Activated CD8-positive, alpha-beta T cell treated with anti-CD3 and anti-CD28 coated beads, Interleukin-2, amount 10 ng/mL, durations not matched to agents 7 days and 5 days (primary cell): Measurements from ENCODE around the gene GABBR2. TPM values are rescaled to one million over a fixed set of nuclear protein-coding genes. Genes with fewer than 3 reads are reported as not detected.

Experiments
- ATAC-seq: fragments of 150-1000 bp; cut with Tn5 transposase; one replicate; pipeline ENCODE4 v1.10.0; 2021; ENCODE audit warnings: moderate library complexity
- CTCF ChIA-PET: fragments of 350-600 bp; sonication (Branson Sonifier 250); formaldehyde crosslinking; loops from one replicate; lab custom pipeline; 2021; ENCODE audit warnings: antibody characterized with exemption; lab: Charles Lee
- POLR2A ChIA-PET: fragments of 350-600 bp; sonication (Branson Sonifier 250); formaldehyde crosslinking; loops from one replicate; lab custom pipeline; 2021; ENCODE audit warnings: antibody characterized with exemption; lab: Charles Lee
- DNase-seq: peaks from one replicate; pipeline ENCODE4 v3.0.0-alpha.2; 2020
- H3K27ac Mint-ChIP-seq: one replicate; pipeline ENCODE4 v1.8.0; 2021; ENCODE audit warnings: mild to moderate bottlenecking, mixed read lengths
- H3K27me3 Mint-ChIP-seq: one replicate; pipeline ENCODE4 v1.8.0; 2021; ENCODE audit warnings: low read depth, mixed read lengths
- H3K36me3 Mint-ChIP-seq: one replicate; pipeline ENCODE4 v1.8.0; 2021; ENCODE audit warnings: low read depth, mixed read lengths
- H3K4me1 Mint-ChIP-seq: one replicate; pipeline ENCODE4 v1.8.0; 2021; ENCODE audit warnings: low read depth, mixed read lengths
- H3K4me3 Mint-ChIP-seq: one replicate; pipeline ENCODE4 v1.8.0; 2021; ENCODE audit warnings: mild to moderate bottlenecking, mixed read lengths
- H3K9me3 Mint-ChIP-seq: one replicate; pipeline ENCODE4 v1.8.0; 2022; ENCODE audit warnings: mixed read lengths; ENCODE audit not compliant: insufficient read depth
- total RNA-seq, 2 experiments: library from RNA; stranded (reverse); gene quantifications; one replicate each; pipeline ENCODE4 v1.2.3, GENCODE V29; 2021

Gene GABBR2
- total RNA-seq, 2 experiments from 2014 or later: not detected

GRCh38 chr9:98369066-98369425 lies 339.7 kb downstream of the GABBR2 start:
- ChIA-PET POLR2A (no interaction called here), CTCF (no interaction called here)
- Mint-ChIP-seq H3K9me3 (peaks cover 19% of the 10 kb centered on the region), H3K4me3 (no peak overlapping the region), H3K4me1 (no peaks in the 10 kb centered on the region), H3K27me3 (peaks cover 7% of the 10 kb centered on the region), H3K27ac (no peak overlapping the region), H3K36me3 (peaks cover 2% of the 10 kb centered on the region)
- ATAC-seq: no peak
- no peak for DNase-seq

GRCh38 chr9:98368366-98369065 lies 340.2 kb downstream of the GABBR2 start:
- Mint-ChIP-seq H3K4me3 (no peak overlapping the region), H3K27ac (no peak overlapping the region), H3K27me3 (peaks cover 7% of the 10 kb centered on the region), H3K9me3 (peaks cover 19% of the 10 kb centered on the region), H3K36me3 (peaks cover 2% of the 10 kb centered on the region), H3K4me1 (no peaks in the 10 kb centered on the region)
- CTCF ChIA-PET: no interaction called here
- ATAC-seq (no peak), DNase-seq (no peak)
- POLR2A ChIA-PET: no interaction called here

GRCh38 chr9:98367923-98368322 lies 340.8 kb downstream of the GABBR2 start:
- DNase-seq (no peak), ATAC-seq (no peak)
- no peak overlapping the region for H3K27ac Mint-ChIP-seq
- peaks cover 2% of the 10 kb centered on the region for H3K36me3 Mint-ChIP-seq
- no peak overlapping the region for H3K4me3 Mint-ChIP-seq
- POLR2A ChIA-PET: no interaction called here
- H3K4me1 Mint-ChIP-seq: no peaks in the 10 kb centered on the region
- CTCF ChIA-PET: no interaction called here
- peaks cover 7% of the 10 kb centered on the region for H3K27me3 Mint-ChIP-seq
- peaks cover 19% of the 10 kb centered on the region for H3K9me3 Mint-ChIP-seq

DNA sequence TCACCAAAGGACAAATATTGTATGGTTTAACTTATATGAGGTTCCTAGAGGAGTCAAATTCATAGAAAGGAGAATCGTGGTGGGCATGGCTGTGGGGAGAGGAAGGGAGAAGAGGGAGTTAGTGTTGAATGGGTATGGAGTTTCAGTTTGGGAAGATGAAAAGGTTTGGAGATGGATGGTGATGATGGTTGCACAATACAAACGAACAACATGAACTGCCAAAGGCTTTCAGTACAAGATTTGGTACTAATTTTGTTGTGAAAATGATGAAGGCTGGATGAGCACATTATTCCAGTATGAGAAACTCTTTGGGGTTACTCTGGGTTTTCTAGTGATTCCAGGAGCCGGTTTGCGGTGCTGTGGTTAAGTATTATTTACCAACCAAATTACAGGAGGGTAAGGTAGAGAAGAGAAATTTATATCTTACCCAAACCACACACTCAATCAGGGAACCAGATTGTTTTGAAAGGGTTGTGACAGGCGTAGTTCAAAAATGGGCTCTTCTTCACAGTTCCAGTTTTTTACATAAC lies 341.3 kb downstream of the GABBR2 start:
- ChIA-PET POLR2A (no interaction called here), CTCF (no interaction called here)
- H3K27ac Mint-ChIP-seq: no peak overlapping the region
- H3K4me3 Mint-ChIP-seq: no peak overlapping the region
- DNase-seq (no peak), ATAC-seq (no peak)
- peaks cover 19% of the 10 kb centered on the region for H3K9me3 Mint-ChIP-seq
- peaks cover 7% of the 10 kb centered on the region for H3K27me3 Mint-ChIP-seq
- peaks cover 2% of the 10 kb centered on the region for H3K36me3 Mint-ChIP-seq
- no peaks in the 10 kb centered on the region for H3K4me1 Mint-ChIP-seq

DNA sequence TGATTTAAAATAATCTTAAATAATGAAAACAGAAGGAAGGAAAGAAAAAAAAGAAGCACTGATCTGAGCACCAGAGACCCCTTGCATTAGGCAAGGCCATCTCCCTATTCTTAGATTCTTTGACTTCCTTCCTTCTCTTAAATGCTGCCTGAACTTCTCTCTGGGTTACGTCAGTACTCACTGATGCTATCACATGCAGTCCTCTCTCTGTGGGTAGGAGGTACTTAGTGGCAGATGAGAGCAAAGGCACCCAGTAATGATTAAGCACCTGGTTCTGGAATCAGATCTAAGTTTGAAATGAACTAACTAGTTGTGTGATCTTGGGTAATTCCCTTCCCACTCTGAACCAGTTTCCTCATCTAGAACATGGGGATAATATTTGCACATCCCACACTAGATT lies 343.0 kb downstream of the GABBR2 start:
- Mint-ChIP-seq H3K36me3 (peaks cover 2% of the 10 kb centered on the region), H3K27ac (no peak overlapping the region), H3K9me3 (peaks cover 19% of the 10 kb centered on the region), H3K27me3 (peaks cover 7% of the 10 kb centered on the region), H3K4me1 (no peaks in the 10 kb centered on the region), H3K4me3 (no peak overlapping the region)
- ATAC-seq (no peak), DNase-seq (no peak)
- POLR2A ChIA-PET: no interaction called here
- CTCF ChIA-PET: interaction anchor here (0.7 kb wide), 1 partner anchor 14 kb away, joined by 3 read pairs; no protein-coding TSS in a partner anchor

- H3K4me3 Mint-ChIP-seq: no peak overlapping the region
- ATAC-seq: no peak
- DNase-seq: peak; percentile 47
- no peak overlapping the region for H3K27ac Mint-ChIP-seq
- H3K9me3 Mint-ChIP-seq: peaks cover 19% of the 10 kb centered on the region
- H3K36me3 Mint-ChIP-seq: peaks cover 2% of the 10 kb centered on the region
- H3K4me1 Mint-ChIP-seq: no peaks in the 10 kb centered on the region
- H3K27me3 Mint-ChIP-seq: peaks cover 7% of the 10 kb centered on the region
- CTCF ChIA-PET: interaction anchor here (0.7 kb wide), 1 partner anchor 15 kb away, joined by 3 read pairs; no protein-coding TSS in a partner anchor
- POLR2A ChIA-PET: no interaction called here
Observed at GRCh38 chr9:98365227-98365669, 343.5 kb downstream of the GABBR2 start.

GRCh38 chr9:98364086-98364485 lies 344.6 kb downstream of the GABBR2 start:
- H3K9me3 Mint-ChIP-seq: peaks cover 19% of the 10 kb centered on the region
- DNase-seq: no peak
- H3K27ac Mint-ChIP-seq: no peak overlapping the region
- ATAC-seq: no peak
- peaks cover 2% of the 10 kb centered on the region for H3K36me3 Mint-ChIP-seq
- no peaks in the 10 kb centered on the region for H3K4me1 Mint-ChIP-seq
- ChIA-PET POLR2A (no interaction called here), CTCF (interaction anchor here (1.1 to 1.5 kb wide), 2 partner anchors 10 to 118 kb away, joined by 3 read pairs; no protein-coding TSS in a partner anchor)
- no peak overlapping the region for H3K4me3 Mint-ChIP-seq
- peaks cover 10% of the 10 kb centered on the region for H3K27me3 Mint-ChIP-seq

DNA sequence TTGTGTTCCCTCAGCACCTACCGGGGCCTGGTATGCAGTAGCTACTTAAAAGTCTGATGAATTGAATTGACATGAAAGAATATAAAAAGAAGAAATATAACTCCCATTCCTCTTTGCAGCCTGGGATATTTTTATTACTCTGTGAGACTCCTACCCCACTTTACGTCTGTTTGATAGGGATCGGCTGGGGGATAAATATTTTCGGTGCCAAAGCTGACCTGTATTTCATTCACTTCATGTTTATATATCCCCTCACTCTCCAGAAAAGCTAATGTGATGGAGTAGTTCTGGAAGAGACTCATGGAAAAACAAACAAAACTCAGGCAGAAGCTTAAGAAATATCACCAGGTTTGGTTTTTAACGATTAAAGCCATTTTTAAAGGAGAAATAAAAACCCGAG lies 345.1 kb downstream of the GABBR2 start:
- ChIA-PET POLR2A (no interaction called here), CTCF (interaction anchor here (1.1 to 1.5 kb wide), 2 partner anchors 10 to 118 kb away, joined by 3 read pairs; no protein-coding TSS in a partner anchor)
- Mint-ChIP-seq H3K27ac (no peak overlapping the region), H3K9me3 (peaks cover 19% of the 10 kb centered on the region), H3K36me3 (peaks cover 2% of the 10 kb centered on the region), H3K4me3 (no peak overlapping the region), H3K27me3 (peaks cover 10% of the 10 kb centered on the region), H3K4me1 (no peaks in the 10 kb centered on the region)
- ATAC-seq (no peak), DNase-seq (no peak)

- Mint-ChIP-seq H3K9me3 (peaks cover 19% of the 10 kb centered on the region), H3K27me3 (peaks cover 10% of the 10 kb centered on the region), H3K27ac (no peak overlapping the region), H3K4me3 (no peak overlapping the region), H3K36me3 (peaks cover 2% of the 10 kb centered on the region), H3K4me1 (no peaks in the 10 kb centered on the region)
- no peak for DNase-seq
- CTCF ChIA-PET: no interaction called here
- no peak for ATAC-seq
- POLR2A ChIA-PET: no interaction called here
Observed at GRCh38 chr9:98362624-98363252, 346.0 kb downstream of the GABBR2 start.

- H3K9me3 Mint-ChIP-seq: peaks cover 16% of the 10 kb centered on the region
- H3K36me3 Mint-ChIP-seq: peaks cover 2% of the 10 kb centered on the region
- H3K4me1 Mint-ChIP-seq: no peaks in the 10 kb centered on the region
- peaks cover 8% of the 10 kb centered on the region for H3K27me3 Mint-ChIP-seq
- POLR2A ChIA-PET: no interaction called here
- CTCF ChIA-PET: no interaction called here
- no peak overlapping the region for H3K27ac Mint-ChIP-seq
- H3K4me3 Mint-ChIP-seq: no peak overlapping the region
- no peak for ATAC-seq
- DNase-seq: no peak
Observed at GRCh38 chr9:98361645-98362044, 347.1 kb downstream of the GABBR2 start.

- Mint-ChIP-seq H3K4me3 (no peak overlapping the region), H3K9me3 (peaks cover 3% of the 10 kb centered on the region), H3K36me3 (peaks cover under 1% of the 10 kb centered on the region), H3K27ac (no peak overlapping the region), H3K27me3 (peaks cover 13% of the 10 kb centered on the region), H3K4me1 (no peaks in the 10 kb centered on the region)
- CTCF ChIA-PET: no interaction called here
- POLR2A ChIA-PET: no interaction called here
- DNase-seq: no peak
- ATAC-seq: no peak
Observed at GRCh38 chr9:98360176-98360708, 348.5 kb downstream of the GABBR2 start.

- POLR2A ChIA-PET: no interaction called here
- Mint-ChIP-seq H3K27me3 (peaks cover 15% of the 10 kb centered on the region), H3K9me3 (no peaks in the 10 kb centered on the region), H3K4me3 (no peak overlapping the region), H3K36me3 (no peaks in the 10 kb centered on the region), H3K27ac (no peak overlapping the region), H3K4me1 (no peaks in the 10 kb centered on the region)
- ATAC-seq (no peak), DNase-seq (no peak)
- CTCF ChIA-PET: no interaction called here
Observed at GRCh38 chr9:98359569-98359968, 349.2 kb downstream of the GABBR2 start.
